ENCODE measurements around the gene OR5T3.
"Not testable (repeated sequence)": the region's sequence is repeated elsewhere in the genome, so short reads cannot be mapped to it uniquely, and the experiment has no call there.

OR5T3 gene

GRCh38 chr11:56251954-56252353, at the start of gene OR5T3:
TSS of gene OR5T3 (plus strand) at chr11:56252254. CDS start at chr11:56252254, 0 bp downstream.
- no peak for DNase-seq

DNA sequence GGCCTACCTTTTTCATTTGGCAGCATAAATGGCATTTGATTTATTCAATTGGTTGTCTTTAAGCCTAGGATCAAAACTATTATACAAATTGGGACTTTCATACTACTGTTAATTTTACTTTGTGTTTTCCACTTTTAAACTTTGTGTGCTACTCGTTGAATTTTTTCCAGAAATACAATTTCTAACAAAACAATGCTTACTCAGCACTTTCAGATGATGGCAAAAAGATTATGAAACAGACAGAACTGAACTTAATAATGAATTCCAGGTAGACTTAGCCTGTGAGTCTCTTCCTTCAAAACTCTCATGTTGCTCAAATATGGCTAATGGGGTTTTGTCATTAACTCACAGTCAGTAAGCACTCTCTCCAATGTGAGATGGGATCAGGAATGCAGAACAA, 44.3 kb upstream of the OR5T3 start:
- no peak for DNase-seq

DNA sequence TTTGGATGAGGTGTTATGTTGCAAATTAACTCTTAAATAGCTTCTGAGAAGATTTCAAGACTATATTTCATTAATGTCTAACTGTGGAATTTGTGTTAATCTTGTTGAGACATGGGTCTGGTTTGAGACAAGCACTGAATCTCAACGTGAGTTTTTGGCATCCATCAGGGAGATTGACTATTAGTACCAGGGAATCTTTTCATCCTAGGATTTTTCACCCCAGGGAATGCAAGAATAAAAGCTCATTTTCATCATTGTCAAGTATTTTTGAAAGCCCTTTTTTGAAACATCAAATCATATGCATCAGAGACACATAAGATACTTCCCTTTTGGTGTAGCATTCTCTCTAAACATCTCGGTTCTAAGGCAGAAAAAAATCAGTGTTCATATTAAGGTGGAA, 37.5 kb upstream of the OR5T3 start:
- no peak for DNase-seq

DNA sequence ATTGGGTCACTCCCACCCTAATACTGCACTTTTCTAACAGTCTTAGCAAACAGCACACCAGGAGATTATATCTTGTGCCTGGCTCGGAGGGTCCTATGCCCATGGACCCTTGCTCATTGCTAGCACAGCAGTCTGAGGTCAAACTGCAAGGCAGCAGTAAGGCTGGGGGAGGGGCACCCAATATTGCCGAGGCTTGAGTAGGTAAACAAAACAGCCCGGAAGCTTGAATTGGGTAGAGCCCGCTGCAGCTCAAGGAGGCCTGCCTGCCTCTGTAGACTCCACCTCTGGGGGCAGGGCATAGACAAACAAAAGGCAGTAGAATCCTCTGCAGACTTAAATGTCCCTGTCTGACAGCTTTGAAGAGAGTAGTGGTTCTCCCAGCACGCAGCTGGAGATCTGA, 32.3 kb upstream of the OR5T3 start:
- DNase-seq: not testable (repeated sequence)

- DNase-seq: no peak
These were observed 17.9 kb upstream of the OR5T3 start, which contains the start of gene OR5T2 for GRCh38 chr11:56234155-56234554. TSS of gene OR5T2 (minus strand) at chr11:56234255. CDS start at chr11:56233062, 1,193 bp downstream.

- no peak for DNase-seq
These were observed 19.0 kb downstream of the OR5T3 start for GRCh38 chr11:56271092-56271491.

DNA sequence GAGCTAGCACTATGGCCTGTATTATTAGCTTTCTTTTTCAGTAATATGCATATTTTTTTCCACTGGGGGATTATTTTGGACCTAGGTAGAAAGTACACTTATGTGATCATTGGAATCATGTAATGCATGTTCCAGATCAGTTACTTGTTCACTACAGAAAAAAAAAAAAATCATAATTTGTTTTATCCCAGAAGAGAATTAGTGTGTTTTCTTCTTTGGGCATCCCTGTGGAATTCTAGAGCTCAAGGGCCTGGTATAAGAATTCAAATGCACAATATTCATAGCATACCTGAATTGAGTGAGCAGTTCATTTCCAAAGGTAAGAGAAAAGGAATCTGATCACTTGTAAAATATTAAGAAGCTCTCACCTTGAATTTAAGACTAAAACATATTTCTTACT, 21.8 kb downstream of the OR5T3 start, which contains the start of gene OR5T1:
TSS of gene OR5T1 (plus strand) at position 301 of the 400 bp plus-strand sequence. CDS start 1,485 bp downstream, outside the sequence.
- no peak for DNase-seq

- no peak for DNase-seq
These were observed 40.1 kb downstream of the OR5T3 start, which contains the start of gene OR8H1 for GRCh38 chr11:56292154-56292553. TSS of gene OR8H1 (minus strand) at chr11:56292254. CDS start at chr11:56291062, 1,192 bp downstream.

DNA sequence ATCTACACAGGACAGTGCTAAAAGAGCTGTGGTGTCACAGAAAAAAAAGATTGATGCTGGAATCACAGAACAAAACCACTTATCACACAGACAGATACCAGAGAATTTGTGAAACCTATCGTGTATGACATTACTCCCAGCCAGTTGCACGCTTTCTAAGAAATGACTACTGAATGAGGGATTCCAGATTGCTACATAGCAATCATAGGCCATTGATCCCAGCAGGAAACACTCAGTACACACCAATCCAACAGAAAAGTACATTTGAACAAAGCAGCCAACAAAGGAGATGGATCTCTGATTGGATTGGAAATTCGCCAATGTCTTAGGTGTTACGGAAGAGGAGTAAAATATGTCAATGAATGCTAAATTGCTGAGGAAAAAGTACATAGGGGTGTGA, 44.8 kb downstream of the OR5T3 start:
- no peak for DNase-seq

Data from cerebellar nuclear complex (tissue), 1 donor.